HEK293 (cell line): ENCODE measurements around the gene CPEB3.
A peak's percentile ranks its signal among the peaks of the same experiment; 100 is the strongest.

ENCODE experiments used
- CTCF ChIA-PET: fragments of 350-600 bp; formaldehyde crosslinking; extraction: SDS; loops from one replicate; lab custom pipeline; 2021; ENCODE audit warnings: antibody characterized with exemption; lab: Yijun Ruan, JAX
- POLR2A ChIA-PET: fragments of 300-600 bp; formaldehyde crosslinking; extraction: SDS; loops from one replicate; lab custom pipeline; 2020; ENCODE audit warnings: antibody characterized with exemption, inconsistent platforms; lab: Yijun Ruan, JAX
- H3K27ac ChIP-seq: fragments of 200-500 bp; sonication (Bioruptor generic); 2 replicates; pipeline ENCODE4 v1.5.1; 2014; ENCODE audit warnings: low read depth, low read length, control low read depth, inconsistent platforms; ENCODE audit errors: extremely low read depth
- H3K36me3 ChIP-seq, 2 experiments: fragments of 200-500 bp in 1 of 2; sonication (Bioruptor generic) in 1 of 2; 1 replicate in 1 of 2; 2 replicates in 1 of 2; pipeline ENCODE4 v1.5.1; 2014 to 2017; ENCODE audit warnings: inconsistent platforms in 2 of 2, low read length in 2 of 2; ENCODE audit not compliant: control insufficient read depth in 2 of 2, insufficient read depth in 1 of 2
- H3K4me1 ChIP-seq: fragments of 200-500 bp; sonication (Bioruptor generic); 2 replicates; pipeline ENCODE4 v1.5.1; 2014; ENCODE audit warnings: mild to moderate bottlenecking, low read length, inconsistent platforms; ENCODE audit not compliant: control insufficient read depth, insufficient read depth
- H3K4me3 ChIP-seq: 2 replicates; pipeline ENCODE4 v1.5.1; 2011; ENCODE audit warnings: low read depth, mild to moderate bottlenecking, control low read depth, low read length, moderate library complexity
- H3K9me3 ChIP-seq: fragments of 200-500 bp; sonication (Bioruptor generic); 2 replicates; pipeline ENCODE4 v1.5.1; 2014; ENCODE audit warnings: low read depth, low read length, inconsistent platforms; ENCODE audit not compliant: control insufficient read depth, insufficient read depth
- IKZF3 ChIP-seq: fragments of 450-650 bp; IDR thresholded peaks from 2 replicates; pipeline ENCODE4 v1.5.0; 2018; ENCODE audit warnings: missing biosample characterization, mild to moderate bottlenecking, missing genetic modification characterization, moderate library complexity
- INSM2 ChIP-seq: fragments of 450-650 bp; formaldehyde crosslinking; IDR thresholded peaks from 2 replicates; pipeline ENCODE4 v1.5.1; 2016; ENCODE audit warnings: missing biosample characterization, missing genetic modification characterization
- MZF1 ChIP-seq: fragments of 450-650 bp; formaldehyde crosslinking; IDR thresholded peaks from 2 replicates; pipeline ENCODE4 v1.5.1; 2017; ENCODE audit warnings: missing biosample characterization, missing genetic modification characterization, borderline replicate concordance
- PRDM1 ChIP-seq: fragments of 450-650 bp; formaldehyde crosslinking; IDR thresholded peaks from 2 replicates; pipeline ENCODE4; 2016; ENCODE audit warnings: missing biosample characterization, missing genetic modification characterization
- PRDM6 ChIP-seq: fragments of 450-650 bp; formaldehyde crosslinking; IDR thresholded peaks from 2 replicates; pipeline ENCODE4 v1.5.1; 2017; ENCODE audit warnings: missing biosample characterization, missing genetic modification characterization
- ZBTB7A ChIP-seq: fragments of 450-650 bp; formaldehyde crosslinking; IDR thresholded peaks from 2 replicates; pipeline ENCODE4 v1.5.1; 2016; ENCODE audit warnings: low read depth, missing biosample characterization, missing genetic modification characterization
- ZIC2 ChIP-seq: fragments of 450-650 bp; formaldehyde crosslinking; IDR thresholded peaks from 2 replicates; pipeline ENCODE4 v1.5.1; 2016; ENCODE audit warnings: missing biosample characterization, missing genetic modification characterization
- ZNF112 ChIP-seq: fragments of 450-650 bp; formaldehyde crosslinking; IDR thresholded peaks from 2 replicates; pipeline ENCODE4 v1.5.0; 2017; ENCODE audit warnings: missing biosample characterization, missing genetic modification characterization
- ZNF121 ChIP-seq: fragments of 450-650 bp; formaldehyde crosslinking; IDR thresholded peaks from 2 replicates; pipeline ENCODE4 v1.5.1; 2016; ENCODE audit warnings: missing biosample characterization, missing genetic modification characterization
- ZNF157 ChIP-seq: fragments of 450-650 bp; formaldehyde crosslinking; IDR thresholded peaks from 2 replicates; pipeline ENCODE4 v1.5.1; 2016; ENCODE audit warnings: missing biosample characterization, missing genetic modification characterization
- ZNF169 ChIP-seq: fragments of 450-650 bp; formaldehyde crosslinking; IDR thresholded peaks from 2 replicates; pipeline ENCODE4 v1.5.1; 2016; ENCODE audit warnings: missing biosample characterization, missing genetic modification characterization
- ZNF18 ChIP-seq: fragments of 450-650 bp; formaldehyde crosslinking; IDR thresholded peaks from 2 replicates; pipeline ENCODE4 v1.5.1; 2016; ENCODE audit warnings: missing biosample characterization, missing genetic modification characterization
- ZNF302 ChIP-seq: fragments of 450-650 bp; formaldehyde crosslinking; IDR thresholded peaks from 2 replicates; pipeline ENCODE4 v1.5.1; 2016; ENCODE audit warnings: missing biosample characterization, missing genetic modification characterization, low read depth
- ZNF398 ChIP-seq: fragments of 450-650 bp; formaldehyde crosslinking; IDR thresholded peaks from 2 replicates; pipeline ENCODE4 v1.5.1; 2017; ENCODE audit warnings: missing biosample characterization, missing genetic modification characterization
- ZNF530 ChIP-seq: fragments of 450-650 bp; formaldehyde crosslinking; IDR thresholded peaks from 2 replicates; pipeline ENCODE4 v1.5.1; 2016; ENCODE audit warnings: low read depth, missing biosample characterization, missing genetic modification characterization
- ZNF544 ChIP-seq: fragments of 450-650 bp; formaldehyde crosslinking; IDR thresholded peaks from 2 replicates; pipeline ENCODE4 v1.5.0; 2017; ENCODE audit warnings: missing biosample characterization, missing genetic modification characterization
- ZNF600 ChIP-seq: fragments of 450-650 bp; formaldehyde crosslinking; IDR thresholded peaks from 2 replicates; pipeline ENCODE4 v1.5.1; 2016; ENCODE audit warnings: missing biosample characterization, missing genetic modification characterization
- ZNF777 ChIP-seq: fragments of 450-650 bp; formaldehyde crosslinking; IDR thresholded peaks from 2 replicates; pipeline ENCODE4 v1.5.1; 2017; ENCODE audit warnings: missing biosample characterization, missing genetic modification characterization, borderline replicate concordance
- ZNF792 ChIP-seq: fragments of 450-650 bp; formaldehyde crosslinking; IDR thresholded peaks from 2 replicates; pipeline ENCODE4 v1.5.1; 2016; ENCODE audit warnings: missing biosample characterization, missing genetic modification characterization
- ZNF830 ChIP-seq: fragments of 450-650 bp; IDR thresholded peaks from 2 replicates; pipeline ENCODE4 v1.5.0; 2018; ENCODE audit warnings: missing biosample characterization, missing genetic modification characterization, low read depth, mild to moderate bottlenecking, moderate library complexity
- ZNF843 ChIP-seq: fragments of 450-650 bp; formaldehyde crosslinking; IDR thresholded peaks from 2 replicates; pipeline ENCODE4 v1.5.1; 2016; ENCODE audit warnings: missing biosample characterization, missing genetic modification characterization

Gene CPEB3

GRCh38 chr10:92327445-92328433, 36.9 kb upstream of the CPEB3 start:
- POLR2A ChIA-PET: no interaction called here
- peaks cover 0 to 3% of the 10 kb centered on the region in 2 experiments; a peak in 1 of 3 replicates for H3K36me3 ChIP-seq
- CTCF ChIA-PET: interaction anchor here (1.1 to 1.4 kb wide), 2 partner anchors 38 to 240 kb away, joined by 3 to 4 read pairs; no protein-coding TSS in a partner anchor
- H3K27ac ChIP-seq: no peak overlapping the region
- no peak overlapping the region for H3K4me3 ChIP-seq
- peaks cover 8% of the 10 kb centered on the region for H3K4me1 ChIP-seq
- no peak for TF ChIP-seq IKZF3 (tag by site-specific recombination)
- TF ChIP-seq PRDM1 (tag by site-specific recombination): peak; percentile 50; the same call in 1 of the 2 replicates
- TF ChIP-seq ZNF830 (tag by site-specific recombination): no peak
- no peak for TF ChIP-seq INSM2 (tag by site-specific recombination)
- TF ChIP-seq ZIC2: no peak
- no peak for TF ChIP-seq PRDM6 (tag by site-specific recombination)
- no peaks in the 10 kb centered on the region for H3K9me3 ChIP-seq

GRCh38 chr10:92323079-92323478, 32.2 kb upstream of the CPEB3 start:
- H3K27ac ChIP-seq: no peak overlapping the region
- H3K9me3 ChIP-seq: no peaks in the 10 kb centered on the region
- H3K36me3 ChIP-seq: peaks cover 12 to 16% of the 10 kb centered on the region in 2 experiments; a peak in 2 of 3 replicates
- peaks cover 4% of the 10 kb centered on the region; the same call in 1 of the 2 replicates for H3K4me1 ChIP-seq
- no peak overlapping the region for H3K4me3 ChIP-seq
- TF ChIP-seq ZNF157 (tag by site-specific recombination): no peak
- no peak for TF ChIP-seq ZNF121 (tag by site-specific recombination)
- no peak for TF ChIP-seq ZBTB7A (tag by site-specific recombination)
- no peak for TF ChIP-seq ZNF18 (tag by site-specific recombination)
- no peak for TF ChIP-seq ZNF530 (tag by site-specific recombination)
- TF ChIP-seq ZNF302 (tag by site-specific recombination): no peak
- TF ChIP-seq ZNF398 (tag by site-specific recombination): no peak
- no peak for TF ChIP-seq ZNF843 (tag by site-specific recombination)
- TF ChIP-seq ZNF777: no peak
- TF ChIP-seq ZNF544 (tag by site-specific recombination): no peak
- TF ChIP-seq ZNF600 (tag by site-specific recombination): no peak
- no peak for TF ChIP-seq MZF1 (tag by site-specific recombination)
- no peak for TF ChIP-seq ZNF112
- TF ChIP-seq ZNF792: no peak
- no peak for TF ChIP-seq ZNF169
- ChIA-PET POLR2A (no interaction called here), CTCF (no interaction called here)
